Body of pancreas (tissue), 4 donors: ENCODE measurements around the gene SGO1. TPM values are rescaled to one million over a fixed set of nuclear protein-coding genes. Genes with fewer than 3 reads are reported as not detected.
"Not testable (repeated sequence)": the region's sequence is repeated elsewhere in the genome, so short reads cannot be mapped to it uniquely, and the experiment has no call there.

Source experiments
- ATAC-seq: fragments of 150-250 bp; one replicate; pipeline ENCODE4 v1.9.1; 2016
- DNase-seq, 4 donors: peaks; one replicate each; pipeline ENCODE4 v3.0.0-alpha.2; 2019
- H3K27ac ChIP-seq, 4 donors: fragments of 200-600 bp; sonication (generic); 1 replicate in 3 of 4; 2 replicates in 1 of 4; pipeline versions ENCODE4 v1.5.1 to v1.6.1; 2016 to 2019; ENCODE audit warnings: mild to moderate bottlenecking in 1 of 4, mixed read lengths in 1 of 4, moderate library complexity in 1 of 4
- H3K27me3 ChIP-seq, 2 donors: fragments of 200-600 bp; sonication (generic); one replicate each; pipeline ENCODE4 v1.6.0; 2016; ENCODE audit warnings: mild to moderate bottlenecking in 1 of 2
- H3K36me3 ChIP-seq, 2 donors: fragments of 200-600 bp; sonication (generic); replicated peaks in 1 of 2; 2 replicates each; pipeline ENCODE4 v1.5.1; 2016; ENCODE audit warnings: low read depth in 2 of 2; ENCODE audit not compliant: insufficient read depth in 1 of 2
- H3K4me1 ChIP-seq: fragments of 200-600 bp; sonication (generic); one replicate; pipeline ENCODE4 v1.6.0; 2016
- H3K4me3 ChIP-seq, 2 donors: fragments of 200-600 bp; sonication (generic); 1 replicate in 1 of 2; 2 replicates in 1 of 2; pipeline ENCODE4 v1.5.1; 2016 to 2019
- H3K9me3 ChIP-seq, 3 donors: fragments of 200-600 bp; sonication (generic); 1 replicate in 2 of 3; 2 replicates in 1 of 3; pipeline ENCODE4 v1.5.1; 2016
- POLR2A ChIP-seq, 3 donors: fragments of 450-650 bp; IDR thresholded peaks; one replicate each; pipeline ENCODE4 v1.6.1; 2016; ENCODE audit warnings: antibody characterized with exemption in 3 of 3, mild to moderate bottlenecking in 2 of 3
- WGBS, 2 donors: methylation state at CpG; one replicate each; pipeline ENCODE4 v1.1.5; 2017; 5-methylcytosine and 5-hydroxymethylcytosine counted together
- intact Hi-C: fragments of 100-400 bp; cut with DNase I; formaldehyde crosslinking; loops from one replicate; pipeline ENCODE4 v1.15.1; 2023
- total RNA-seq, 2 donors: library from RNA; depleted of rRNA; stranded (reverse); fragments of >200 nt; gene quantifications; one replicate each; pipeline ENCODE4 v1.1.0, GENCODE V29; 2016
- TF ChIP-seq, protein P1 (sequence below), 7 experiments: fragments of 450-650 bp in 4 of 7; fragments of 200-600 bp in 3 of 7; sonication (generic) in 3 of 7; IDR thresholded peaks; one replicate each; pipeline ENCODE4 v1.5.1; 2016 to 2019; ENCODE audit warnings: antibody characterized with exemption in 7 of 7

Gene SGO1
- total RNA-seq, 2 donors from 2014 or later: 2.0 TPM; not detected in 1

DNA sequence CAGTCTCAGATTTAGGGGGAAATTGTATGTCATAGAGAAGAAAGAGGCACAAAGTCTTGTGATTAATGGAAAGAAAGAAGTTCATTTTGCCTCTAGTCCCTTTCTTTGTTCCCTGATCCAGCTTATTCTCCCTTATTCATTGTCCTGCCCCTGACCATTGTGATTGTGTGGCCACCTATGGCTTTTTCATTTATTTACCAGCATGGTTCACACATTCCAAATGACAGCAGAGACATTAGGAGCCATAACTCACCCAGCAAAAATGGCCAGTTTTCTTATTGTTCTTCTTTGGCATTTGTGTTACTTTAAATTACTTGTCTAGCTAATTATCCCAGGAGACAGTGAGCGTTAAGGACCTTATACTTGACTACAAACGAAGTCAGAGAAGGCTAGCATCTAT lies 36.3 kb upstream of the SGO1 start:
- no peak overlapping the region for H3K27ac ChIP-seq
- peaks cover 7% of the 10 kb centered on the region for H3K4me1 ChIP-seq
- no peaks in the 10 kb centered on the region for H3K9me3 ChIP-seq
- H3K27me3 ChIP-seq: no peaks in the 10 kb centered on the region
- H3K36me3 ChIP-seq: no peaks in the 10 kb centered on the region
- intact Hi-C loops: no loop called here
- ATAC-seq (no peak), DNase-seq (no peak)
- no peak overlapping the region for H3K4me3 ChIP-seq
- TF ChIP-seq, protein P1, sequence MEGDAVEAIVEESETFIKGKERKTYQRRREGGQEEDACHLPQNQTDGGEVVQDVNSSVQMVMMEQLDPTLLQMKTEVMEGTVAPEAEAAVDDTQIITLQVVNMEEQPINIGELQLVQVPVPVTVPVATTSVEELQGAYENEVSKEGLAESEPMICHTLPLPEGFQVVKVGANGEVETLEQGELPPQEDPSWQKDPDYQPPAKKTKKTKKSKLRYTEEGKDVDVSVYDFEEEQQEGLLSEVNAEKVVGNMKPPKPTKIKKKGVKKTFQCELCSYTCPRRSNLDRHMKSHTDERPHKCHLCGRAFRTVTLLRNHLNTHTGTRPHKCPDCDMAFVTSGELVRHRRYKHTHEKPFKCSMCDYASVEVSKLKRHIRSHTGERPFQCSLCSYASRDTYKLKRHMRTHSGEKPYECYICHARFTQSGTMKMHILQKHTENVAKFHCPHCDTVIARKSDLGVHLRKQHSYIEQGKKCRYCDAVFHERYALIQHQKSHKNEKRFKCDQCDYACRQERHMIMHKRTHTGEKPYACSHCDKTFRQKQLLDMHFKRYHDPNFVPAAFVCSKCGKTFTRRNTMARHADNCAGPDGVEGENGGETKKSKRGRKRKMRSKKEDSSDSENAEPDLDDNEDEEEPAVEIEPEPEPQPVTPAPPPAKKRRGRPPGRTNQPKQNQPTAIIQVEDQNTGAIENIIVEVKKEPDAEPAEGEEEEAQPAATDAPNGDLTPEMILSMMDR (IDR thresholded peaks at IDR 0.05): no peak
- TF ChIP-seq POLR2A (IDR thresholded peaks at IDR 0.05): no peak
- WGBS, 2 donors: 55 to 82% methylated on average over 2 of the region's 2 CpGs

DNA sequence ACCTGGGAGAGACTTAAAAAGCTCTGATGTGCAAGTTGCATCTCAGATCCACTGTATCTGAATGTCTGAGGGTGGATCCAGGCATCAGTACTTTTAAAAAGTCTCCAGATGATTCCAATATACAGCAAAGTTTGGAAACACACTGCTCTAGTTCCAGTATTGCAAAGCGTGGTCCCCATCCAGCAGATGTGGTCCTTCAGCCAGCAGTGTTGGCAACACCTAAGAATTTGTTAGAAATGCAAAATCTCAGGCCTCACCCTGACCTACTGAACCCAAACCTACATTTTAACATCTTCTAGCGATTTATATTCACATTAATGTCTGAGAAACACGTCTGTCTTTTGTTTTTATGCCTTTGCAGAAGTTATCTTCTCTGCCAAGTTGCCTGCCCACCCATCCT lies 32.2 kb upstream of the SGO1 start:
- Histone ChIP-seq H3K4me3 (no peak overlapping the region), H3K9me3 (no peaks in the 10 kb centered on the region), H3K27me3 (no peaks in the 10 kb centered on the region), H3K27ac (no peak overlapping the region), H3K4me1 (no peaks in the 10 kb centered on the region), H3K36me3 (no peaks in the 10 kb centered on the region)
- DNase-seq: no peak
- intact Hi-C loops: no loop called here
- TF ChIP-seq, protein P1 (IDR thresholded peaks at IDR 0.05): no peak
- no peak for TF ChIP-seq POLR2A (IDR thresholded peaks at IDR 0.05)
- 61 to 66% methylated on average over 3 of the region's 3 CpGs for WGBS, 2 donors
- ATAC-seq: no peak

DNA sequence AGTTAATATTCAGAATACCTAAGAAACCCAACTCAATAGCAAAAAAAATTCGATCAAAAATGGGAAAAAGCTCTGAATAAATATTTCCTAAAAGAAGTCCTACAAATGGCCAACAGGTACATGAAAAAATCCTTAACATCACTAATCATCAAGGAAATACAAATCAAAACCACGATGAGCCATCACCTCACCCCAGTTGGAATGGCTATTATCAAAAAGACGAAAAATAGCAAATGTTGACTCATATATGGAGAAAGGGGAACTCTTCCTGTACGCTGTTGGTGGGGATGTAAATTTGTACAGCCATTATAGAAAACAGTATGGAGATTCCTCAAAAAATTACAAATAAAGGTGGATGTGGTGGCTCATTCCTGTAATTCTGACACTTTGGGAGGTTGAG lies 29.6 kb upstream of the SGO1 start:
- no peaks in the 10 kb centered on the region for H3K36me3 ChIP-seq
- TF ChIP-seq POLR2A (IDR thresholded peaks at IDR 0.05): no peak
- TF ChIP-seq, protein P1 (IDR thresholded peaks at IDR 0.05): no peak
- no peak for DNase-seq
- no peak overlapping the region for H3K4me3 ChIP-seq
- no peaks in the 10 kb centered on the region for H3K4me1 ChIP-seq
- intact Hi-C loops: no loop called here
- H3K9me3 ChIP-seq: no peaks in the 10 kb centered on the region
- H3K27ac ChIP-seq: no peak overlapping the region
- no peak for ATAC-seq
- 88 to 90% methylated on average over 4 of the region's 4 CpGs for WGBS, 2 donors
- no peaks in the 10 kb centered on the region for H3K27me3 ChIP-seq

DNA sequence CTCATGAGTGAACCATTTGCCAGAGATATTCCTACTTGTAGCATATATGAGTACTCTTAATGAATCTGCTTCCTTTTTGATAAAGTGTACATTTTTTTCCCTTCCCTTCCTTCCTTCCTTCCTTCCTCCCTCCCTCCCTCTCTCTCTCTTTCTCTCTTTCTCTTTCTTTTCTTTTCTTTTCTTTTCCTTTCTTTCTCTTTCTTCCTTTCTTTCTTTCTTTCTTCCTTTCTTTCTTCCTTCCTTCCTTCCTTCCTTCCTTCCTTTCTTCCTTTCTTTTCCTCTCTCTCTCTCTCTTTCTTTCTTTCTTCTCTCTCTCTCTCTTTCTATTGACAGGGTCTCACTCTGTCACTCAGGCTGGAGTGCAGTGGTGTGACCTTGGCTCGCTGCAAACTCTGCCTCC lies 27.5 kb upstream of the SGO1 start:
- H3K27ac ChIP-seq, H3K36me3 ChIP-seq, intact Hi-C loops, DNase-seq, H3K4me1 ChIP-seq, ATAC-seq, H3K9me3 ChIP-seq, H3K27me3 ChIP-seq, H3K4me3 ChIP-seq: not testable (repeated sequence)
- WGBS, 2 donors: 88 to 89% methylated on average over 1 of the region's 1 CpG

DNA sequence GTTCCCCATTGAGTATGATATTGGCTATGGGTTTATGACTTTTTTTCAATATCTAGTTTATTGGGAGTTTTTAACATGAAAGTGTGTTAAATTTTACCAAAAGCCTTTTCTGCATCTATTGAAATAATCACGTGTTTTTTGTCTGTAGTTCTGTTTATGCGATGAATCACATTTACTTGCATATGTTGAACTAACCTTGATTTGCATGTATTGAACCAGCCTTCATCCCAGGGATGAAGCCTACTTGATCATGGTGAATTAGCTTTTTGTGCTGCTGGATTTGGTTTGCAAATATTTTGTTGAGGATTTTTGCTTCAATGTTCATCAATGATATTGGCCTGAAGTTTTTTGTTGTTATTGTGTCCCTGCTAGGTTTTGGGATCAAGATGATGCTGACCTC lies 21.9 kb upstream of the SGO1 start:
- intact Hi-C loops, H3K4me3 ChIP-seq, H3K4me1 ChIP-seq, DNase-seq, ATAC-seq, H3K27me3 ChIP-seq, H3K27ac ChIP-seq, H3K9me3 ChIP-seq, H3K36me3 ChIP-seq: not testable (repeated sequence)
- 78 to 79% methylated on average over 2 of the region's 2 CpGs for WGBS, 2 donors

DNA sequence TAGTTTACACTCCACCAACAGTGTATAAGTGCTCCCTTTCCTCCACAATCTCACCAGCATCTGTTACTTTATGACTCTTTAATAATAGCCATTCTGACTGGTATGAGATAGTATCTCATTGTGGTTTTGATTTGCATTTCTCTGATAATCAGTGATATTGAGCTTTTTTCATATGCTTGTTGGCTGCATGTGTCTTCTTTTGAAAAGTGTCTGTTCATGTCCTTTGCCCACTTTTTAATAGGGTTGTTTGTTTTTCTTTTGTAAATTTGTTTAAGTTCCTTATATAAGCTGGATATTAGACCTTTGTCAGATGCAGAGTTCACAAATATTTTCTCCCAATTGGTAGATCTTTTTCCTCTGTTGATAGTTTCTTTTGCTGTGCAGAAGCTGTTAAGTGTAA lies 19.9 kb upstream of the SGO1 start:
- H3K4me3 ChIP-seq, H3K36me3 ChIP-seq, H3K27me3 ChIP-seq, H3K27ac ChIP-seq, DNase-seq, ATAC-seq, H3K9me3 ChIP-seq, intact Hi-C loops, H3K4me1 ChIP-seq: not testable (repeated sequence)
